Activated CD8-positive, alpha-beta memory T cell treated with anti-CD3 and anti-CD28 coated beads for 36 hours (primary cell): ENCODE results near the gene NDP. TPM values are rescaled to one million over a fixed set of nuclear protein-coding genes. Genes with fewer than 3 reads are reported as not detected.

Source experiments
- CTCF ChIA-PET: fragments of 350-600 bp; sonication (Branson Sonifier 250); formaldehyde crosslinking; loops from one replicate; lab custom pipeline; 2021; ENCODE audit warnings: antibody characterized with exemption; lab: Charles Lee
- POLR2A ChIA-PET: fragments of 350-600 bp; sonication (Branson Sonifier 250); formaldehyde crosslinking; loops from one replicate; lab custom pipeline; 2021; ENCODE audit warnings: antibody characterized with exemption; lab: Charles Lee
- total RNA-seq, 2 experiments: library from RNA; stranded (reverse); gene quantifications; one replicate each; pipeline ENCODE4 v1.2.3, GENCODE V29; 2021

Gene NDP, protein sequence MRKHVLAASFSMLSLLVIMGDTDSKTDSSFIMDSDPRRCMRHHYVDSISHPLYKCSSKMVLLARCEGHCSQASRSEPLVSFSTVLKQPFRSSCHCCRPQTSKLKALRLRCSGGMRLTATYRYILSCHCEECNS
- total RNA-seq, result not detected

DNA sequence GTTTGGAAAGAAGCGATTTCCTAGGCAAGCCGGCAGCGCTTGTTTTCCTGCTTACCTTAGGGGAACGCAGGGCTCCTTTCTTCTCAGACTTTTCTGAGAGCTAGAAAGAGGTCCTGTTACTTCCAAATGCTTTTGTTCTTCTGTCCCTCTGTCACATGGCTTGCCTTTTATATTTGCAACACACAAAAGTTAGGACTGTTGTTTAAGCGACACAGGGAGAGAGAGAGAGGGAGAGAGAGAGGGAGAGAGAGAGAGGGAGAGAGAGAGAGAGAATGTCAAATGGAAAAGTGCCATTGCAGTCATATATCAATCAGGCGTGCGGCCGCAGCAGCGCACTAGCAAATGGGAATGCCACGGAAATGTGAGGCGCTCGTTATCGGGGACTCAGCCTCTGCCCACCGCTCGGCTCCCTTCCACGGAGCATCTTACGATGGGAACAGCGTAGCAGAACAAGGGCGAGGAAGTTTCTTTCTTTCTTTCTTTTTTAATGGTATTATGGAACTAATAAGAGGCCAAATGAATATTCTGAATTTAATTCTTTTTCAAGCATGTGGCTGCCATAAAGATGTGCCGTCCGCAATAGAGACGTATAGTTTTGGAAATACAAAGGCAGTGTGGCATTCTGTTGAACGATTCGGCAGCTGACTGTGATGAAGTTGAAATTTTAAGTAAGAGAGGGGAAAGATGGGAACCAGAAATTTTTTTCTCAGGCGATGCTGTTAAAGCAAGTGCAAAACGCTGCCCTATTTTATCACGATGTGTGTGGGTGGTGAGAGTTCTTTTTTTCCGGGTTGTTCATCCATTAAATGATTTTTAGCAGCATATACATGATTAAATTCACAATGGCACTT, at the start of gene NDP:
NDP (minus strand) TSS at position 142 of the 851 bp plus-strand sequence. CDS start 14,745 bp downstream, outside the sequence.
- CTCF ChIA-PET, result no interaction called here

DNA sequence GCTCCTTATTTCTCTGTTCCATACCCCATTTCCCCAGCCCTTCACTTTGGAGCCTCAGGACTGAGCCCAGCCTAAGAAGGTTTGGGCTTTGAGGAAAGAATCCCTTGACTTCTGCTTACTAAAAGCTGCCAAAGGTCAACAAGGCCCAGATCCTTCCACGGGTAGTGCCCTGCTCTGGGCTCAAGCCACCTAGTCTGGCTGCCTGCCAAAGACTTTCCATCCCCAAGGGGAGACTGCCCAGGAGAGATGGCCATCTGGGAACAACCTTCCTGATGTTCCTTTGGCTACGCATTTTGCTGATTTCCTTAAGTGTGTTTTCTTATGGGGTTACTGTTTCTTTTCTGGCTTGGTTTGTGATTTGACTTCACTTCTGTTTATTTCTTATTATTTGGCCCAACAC, 49.8 kb upstream of the NDP start:
- POLR2A ChIA-PET, result no interaction called here
- CTCF ChIA-PET, result no interaction called here

More for the DNA sequence above, at the start of gene NDP:
- POLR2A ChIA-PET, result no interaction called here

DNA sequence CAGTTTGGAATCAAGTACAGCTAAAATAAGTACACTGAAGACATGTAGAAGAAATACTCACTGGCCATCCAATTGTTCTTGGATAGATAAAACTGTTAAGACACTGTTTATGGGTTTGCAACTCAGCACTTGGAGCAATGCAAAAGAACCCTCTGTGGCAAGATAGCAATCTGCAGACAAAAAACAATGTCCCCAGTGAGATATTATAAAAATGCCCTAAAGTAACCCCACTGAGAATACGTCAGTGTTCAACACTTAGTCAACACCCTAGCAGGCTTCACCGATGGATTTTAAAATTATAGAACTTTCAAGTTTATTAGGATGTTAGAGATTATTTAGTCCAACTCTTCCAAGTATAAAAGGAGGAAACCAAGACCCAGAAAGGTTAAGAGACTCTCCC, 47.5 kb upstream of the NDP start:
- CTCF ChIA-PET, result no interaction called here
- POLR2A ChIA-PET, result no interaction called here

GRCh38 chrX:44019911-44020310, 46.7 kb upstream of the NDP start:
- CTCF ChIA-PET, result no interaction called here
- POLR2A ChIA-PET, result no interaction called here

DNA sequence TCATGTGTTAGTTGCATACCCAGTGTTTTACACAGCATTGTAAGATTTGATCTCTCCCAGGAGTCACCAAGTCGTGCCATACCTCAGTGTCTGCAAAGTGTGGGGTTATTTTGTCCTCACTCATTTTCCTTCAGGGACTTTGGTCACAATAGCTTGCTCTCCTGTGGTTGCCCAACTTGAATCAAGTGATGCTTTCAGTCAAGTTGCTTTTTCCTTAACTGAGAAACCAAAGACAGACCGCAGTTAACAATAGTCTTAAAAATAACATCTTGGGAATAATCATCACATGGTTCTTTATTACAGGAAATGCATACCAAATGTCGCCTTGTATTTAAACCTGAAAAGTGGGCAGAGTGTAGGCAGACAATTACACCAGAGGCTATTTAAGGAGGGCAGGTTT, 44.5 kb upstream of the NDP start:
- ChIA-PET POLR2A (no interaction called here), CTCF (no interaction called here)

GRCh38 chrX:44016906-44017305, 43.7 kb upstream of the NDP start:
- ChIA-PET CTCF (no interaction called here), POLR2A (no interaction called here)

GRCh38 chrX:44012484-44013096, 39.4 kb upstream of the NDP start:
- ChIA-PET POLR2A (no interaction called here), CTCF (no interaction called here)

GRCh38 chrX:44011506-44011905, 38.3 kb upstream of the NDP start:
- ChIA-PET CTCF (no interaction called here), POLR2A (no interaction called here)

DNA sequence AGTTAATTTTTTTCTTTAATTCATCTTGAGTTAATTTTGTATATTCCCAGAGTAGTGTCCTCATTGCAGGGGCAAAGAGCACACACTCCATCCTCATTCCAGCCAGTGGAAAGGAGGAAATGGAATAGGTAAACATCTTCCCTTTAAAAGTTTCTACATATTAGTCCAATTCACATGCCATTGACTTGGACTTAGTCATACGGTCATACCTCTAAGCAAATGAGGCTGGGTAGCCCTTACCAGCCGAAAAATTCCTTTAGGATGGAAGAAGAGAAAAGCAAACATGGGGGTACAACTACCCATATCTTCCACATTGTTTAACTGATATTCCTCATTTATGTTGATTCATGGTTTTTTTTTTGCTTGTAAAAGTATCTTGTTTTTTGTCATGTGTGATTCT, 37.4 kb upstream of the NDP start:
- ChIA-PET POLR2A (no interaction called here), CTCF (no interaction called here)

- ChIA-PET CTCF (no interaction called here), POLR2A (no interaction called here)
Measured at GRCh38 chrX:44006081-44006480, 32.9 kb upstream of the NDP start.

GRCh38 chrX:44003975-44004374, 30.8 kb upstream of the NDP start:
- POLR2A ChIA-PET, result no interaction called here
- CTCF ChIA-PET, result no interaction called here

DNA sequence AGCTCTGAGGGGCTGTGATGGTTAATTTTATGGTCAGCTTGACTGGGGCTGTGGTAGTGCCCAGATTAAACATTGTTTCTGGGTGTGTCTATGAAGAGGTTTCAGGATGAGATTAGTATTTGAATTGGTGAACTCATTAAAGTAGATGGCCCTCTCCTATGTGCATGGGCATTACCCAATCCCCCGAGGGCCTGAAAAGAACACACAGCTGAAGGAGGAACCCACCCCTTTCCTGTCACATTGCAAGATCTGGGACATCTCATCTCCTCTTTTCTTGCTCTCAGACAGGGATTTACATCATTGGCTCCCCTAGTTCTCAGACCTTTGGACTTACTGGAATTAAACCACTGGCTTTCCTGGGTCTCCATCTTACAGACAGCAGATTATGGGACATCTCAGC, 29.4 kb upstream of the NDP start:
- ChIA-PET POLR2A (no interaction called here), CTCF (no interaction called here)

DNA sequence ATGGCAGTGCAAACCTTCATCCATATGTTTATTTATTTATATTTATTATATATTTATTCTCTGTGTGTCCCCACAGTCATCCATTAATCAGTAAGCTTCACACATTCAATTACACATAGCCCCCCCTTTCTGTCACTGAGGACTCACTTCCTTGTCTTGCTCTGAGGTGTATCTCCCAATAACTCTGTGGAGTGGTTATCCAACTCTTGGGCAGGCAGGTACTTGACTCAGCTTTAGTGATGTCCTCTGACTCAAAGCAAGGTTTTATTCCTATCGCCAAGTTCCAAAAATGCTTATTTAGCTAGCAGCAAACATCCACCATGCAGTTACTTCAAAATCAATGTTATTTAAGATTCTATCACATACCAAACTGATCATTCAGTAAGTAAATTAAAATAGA, 25.2 kb upstream of the NDP start:
- ChIA-PET CTCF (no interaction called here), POLR2A (no interaction called here)

- ChIA-PET CTCF (no interaction called here), POLR2A (no interaction called here)
Measured at GRCh38 chrX:43996491-43996890, 23.3 kb upstream of the NDP start.

GRCh38 chrX:43986083-43986482, 12.9 kb upstream of the NDP start:
- POLR2A ChIA-PET, result no interaction called here
- CTCF ChIA-PET, result no interaction called here

DNA sequence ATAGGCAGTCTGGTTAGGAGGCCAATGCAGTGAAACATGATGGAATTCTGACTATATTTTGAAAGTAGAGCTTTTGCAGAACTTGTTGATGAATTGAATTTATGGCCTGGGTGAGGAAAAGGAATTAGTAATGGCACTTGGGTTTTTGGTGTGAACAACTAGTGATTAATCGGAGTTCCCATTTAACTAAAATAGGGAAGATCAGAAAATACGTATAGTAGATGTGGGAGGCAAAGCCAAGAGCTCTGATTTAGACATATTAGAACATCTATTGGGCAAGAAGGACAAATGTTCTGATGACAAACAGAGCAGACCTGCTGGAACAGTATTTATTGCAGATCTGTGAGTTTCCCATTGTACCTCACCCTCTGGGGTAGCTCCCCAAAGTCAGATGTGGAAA, 12.3 kb upstream of the NDP start:
- CTCF ChIA-PET, result no interaction called here
- POLR2A ChIA-PET, result no interaction called here

DNA sequence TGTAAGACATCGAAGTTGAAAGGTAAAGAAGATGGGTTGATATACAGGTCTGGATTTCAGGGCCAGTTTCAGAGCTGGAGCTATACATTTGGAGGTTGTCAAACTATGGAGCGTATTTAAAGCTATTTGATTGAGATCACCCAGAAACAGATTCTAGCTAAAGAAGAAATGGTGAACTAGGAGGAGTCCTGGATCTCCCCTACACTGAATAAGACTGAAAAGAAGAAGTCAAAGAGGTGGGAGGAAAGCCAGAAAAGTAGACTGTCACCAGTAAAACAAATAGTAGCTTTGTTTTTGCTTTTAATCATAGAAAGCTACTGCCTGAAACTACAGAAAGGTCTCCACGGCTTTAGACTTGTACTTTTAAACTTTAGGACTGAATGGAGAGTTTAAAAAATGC, 5.0 kb upstream of the NDP start:
- POLR2A ChIA-PET, result no interaction called here
- CTCF ChIA-PET, result no interaction called here

GRCh38 chrX:43976205-43976604, 3.0 kb upstream of the NDP start:
- CTCF ChIA-PET, result no interaction called here
- POLR2A ChIA-PET, result no interaction called here

DNA sequence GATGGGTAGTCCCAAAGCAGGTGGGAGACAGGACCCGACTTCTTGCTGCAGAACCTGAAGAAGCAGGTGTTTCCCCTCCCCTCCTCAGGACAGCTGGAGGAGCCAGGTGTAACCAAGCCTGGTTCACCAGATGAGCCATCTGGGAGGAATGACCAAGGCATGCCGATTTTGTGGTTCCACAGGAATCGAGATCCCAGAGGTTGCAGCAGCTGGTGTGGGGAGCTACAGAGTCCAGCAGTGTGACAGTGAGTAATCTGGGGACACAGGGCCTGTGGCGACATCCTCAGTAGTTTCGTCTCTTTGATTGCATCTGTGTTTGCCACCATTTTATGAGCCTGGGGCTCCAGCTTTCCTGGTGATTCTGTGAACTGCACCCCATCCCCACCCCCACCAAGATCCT, 2.6 kb upstream of the NDP start:
- ChIA-PET CTCF (no interaction called here), POLR2A (no interaction called here)

DNA sequence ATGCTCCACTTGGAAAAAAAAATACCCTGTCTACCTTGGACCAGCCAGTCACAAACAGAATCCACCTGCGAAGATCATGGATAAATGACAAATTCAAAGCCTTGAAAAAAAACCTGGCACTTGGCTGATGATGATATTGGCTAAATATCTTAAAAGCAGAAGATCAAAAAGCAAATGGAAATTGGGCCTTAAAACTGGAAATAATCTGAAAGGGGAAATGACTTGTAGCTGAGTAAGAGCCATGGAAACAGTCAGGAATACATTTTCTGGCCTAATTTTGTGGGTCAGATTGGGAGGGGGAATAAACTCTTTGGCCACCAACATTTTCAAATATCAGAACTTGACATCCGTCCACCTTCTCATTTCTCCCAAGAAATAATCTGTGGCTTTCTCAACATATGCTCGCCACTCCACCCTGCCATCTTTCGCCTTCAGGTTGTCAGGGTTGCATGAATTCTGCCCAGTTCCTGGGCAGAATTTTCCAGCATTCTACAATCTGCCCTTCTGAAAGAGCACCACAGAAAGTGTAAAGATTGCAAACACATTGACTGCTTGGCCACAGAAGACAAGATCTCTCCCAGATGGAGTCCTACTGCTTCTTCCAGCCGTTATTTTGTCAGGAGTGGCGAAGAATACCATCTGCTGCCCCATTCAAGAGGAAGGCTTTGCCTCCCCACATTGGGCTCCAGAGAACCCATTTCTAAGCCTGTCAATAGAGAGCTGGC, 1.7 kb upstream of the NDP start:
- ChIA-PET POLR2A (no interaction called here), CTCF (no interaction called here)

GRCh38 chrX:43974100-43974475, 898 bp upstream of the NDP start:
- ChIA-PET CTCF (no interaction called here), POLR2A (no interaction called here)
